Loucy (cell line): Measurements from ENCODE around the gene MYO7B.
"Not testable (repeated sequence)": the region's sequence is repeated elsewhere in the genome, so short reads cannot be mapped to it uniquely, and the experiment has no call there.

ENCODE experiments used
- H2AFZ ChIP-seq: fragments of 200-600 bp; sonication (generic); 2 replicates; pipeline ENCODE4 v1.6.0; 2016; ENCODE audit warnings: antibody characterized with exemption, mild to moderate bottlenecking, low read length, moderate library complexity
- H3F3A ChIP-seq: fragments of 200-600 bp; 2 replicates; pipeline ENCODE4 v1.6.0; 2016; ENCODE audit warnings: antibody characterized with exemption, low read depth, mild to moderate bottlenecking
- H3K27me3 ChIP-seq: fragments of 200-600 bp; sonication (generic); 2 replicates; pipeline ENCODE4 v1.6.1; 2014; ENCODE audit warnings: low read length, mild to moderate bottlenecking; ENCODE audit not compliant: insufficient read depth, poor library complexity, severe bottlenecking
- H3K36me3 ChIP-seq: fragments of 200-600 bp; sonication (generic); 2 replicates; pipeline ENCODE4 v1.6.1; 2016; ENCODE audit warnings: low read length; ENCODE audit not compliant: insufficient read depth
- H3K4me1 ChIP-seq: fragments of 200-600 bp; sonication (generic); 2 replicates; pipeline ENCODE4 v1.5.1; 2014; ENCODE audit warnings: low read length, mild to moderate bottlenecking; ENCODE audit not compliant: insufficient read depth, poor library complexity, severe bottlenecking
- H3K4me2 ChIP-seq: fragments of 200-600 bp; sonication (generic); 2 replicates; pipeline ENCODE4 v1.6.0; 2014; ENCODE audit warnings: antibody characterized with exemption, low read length, low read depth, mild to moderate bottlenecking; ENCODE audit not compliant: poor library complexity, severe bottlenecking
- H3K4me3 ChIP-seq: fragments of 200-600 bp; sonication (generic); 2 replicates; pipeline ENCODE4 v1.5.1; 2014; ENCODE audit warnings: low read length, mild to moderate bottlenecking, mixed read lengths; ENCODE audit not compliant: poor library complexity, severe bottlenecking
- H3K79me2 ChIP-seq: fragments of 200-600 bp; sonication (generic); 2 replicates; pipeline ENCODE4 v1.6.1; 2014; ENCODE audit warnings: low read length; ENCODE audit not compliant: insufficient read depth
- H3K9ac ChIP-seq: fragments of 200-600 bp; sonication (generic); 2 replicates; pipeline ENCODE4 v1.6.0; 2014; ENCODE audit warnings: mild to moderate bottlenecking, low read depth, low read length, moderate library complexity; ENCODE audit not compliant: poor library complexity, severe bottlenecking
- H3K9me2 ChIP-seq: fragments of 200-600 bp; sonication (generic); replicated peaks from 2 replicates; pipeline ENCODE4 v1.6.1; 2016; ENCODE audit warnings: low read depth, low read length, mixed read lengths
- H3K9me3 ChIP-seq: fragments of 200-600 bp; sonication (generic); 2 replicates; pipeline ENCODE4 v1.6.1; 2014; ENCODE audit warnings: mild to moderate bottlenecking, antibody characterized with exemption, low read length, low read depth; ENCODE audit not compliant: insufficient read depth
- H4K20me1 ChIP-seq: fragments of 200-600 bp; sonication (generic); 2 replicates; pipeline ENCODE4 v1.6.0; 2014; ENCODE audit warnings: antibody characterized with exemption, low read length, mild to moderate bottlenecking; ENCODE audit not compliant: insufficient read depth, poor library complexity, severe bottlenecking
- CTCF ChIP-seq: fragments of 200-600 bp; sonication (generic); conservative IDR thresholded peaks from 2 replicates; pipeline ENCODE4 v1.5.1; 2014; ENCODE audit warnings: mild to moderate bottlenecking, antibody characterized with exemption, low read length
- EZH2phosphoT487 ChIP-seq: fragments of 200-600 bp; IDR thresholded peaks from 2 replicates; pipeline ENCODE4 v1.6.1; 2018; ENCODE audit warnings: antibody characterized with exemption, mild to moderate bottlenecking, moderate library complexity, borderline replicate concordance

The MYO7B gene

GRCh38 chr2:127542231-127542630, 6.7 kb downstream of the MYO7B start:
- no peaks in the 10 kb centered on the region for H4K20me1 ChIP-seq

GRCh38 chr2:127543013-127543501, 7.6 kb downstream of the MYO7B start:
- not testable (repeated sequence) for H3K4me3 ChIP-seq, H4K20me1 ChIP-seq, H2AFZ ChIP-seq, H3K9me3 ChIP-seq, H3K4me2 ChIP-seq, H3F3A ChIP-seq, H3K9ac ChIP-seq, H3K4me1 ChIP-seq, H3K79me2 ChIP-seq, H3K27me3 ChIP-seq, H3K36me3 ChIP-seq, H3K9me2 ChIP-seq

More at GRCh38 chr2:127542231-127542630, 6.7 kb downstream of the MYO7B start:
- H2AFZ ChIP-seq: no peak overlapping the region
- TF ChIP-seq CTCF (no peak), EZH2phosphoT487 (no peak)
- H3K9me2 ChIP-seq: no peaks in the 10 kb centered on the region
- H3F3A ChIP-seq: no peaks in the 10 kb centered on the region
- H3K4me2 ChIP-seq: no peak overlapping the region
- no peaks in the 10 kb centered on the region for H3K4me1 ChIP-seq
- H3K9ac ChIP-seq: no peak overlapping the region
- no peaks in the 10 kb centered on the region for H3K27me3 ChIP-seq
- no peaks in the 10 kb centered on the region for H3K9me3 ChIP-seq
- no peak overlapping the region for H3K4me3 ChIP-seq
- H3K79me2 ChIP-seq: no peaks in the 10 kb centered on the region
- no peaks in the 10 kb centered on the region for H3K36me3 ChIP-seq

- no peaks in the 10 kb centered on the region for H3K9me2 ChIP-seq
- H3K27me3 ChIP-seq: no peaks in the 10 kb centered on the region
- no peaks in the 10 kb centered on the region for H3K79me2 ChIP-seq
- H3K36me3 ChIP-seq: no peaks in the 10 kb centered on the region
- H3K4me1 ChIP-seq: no peaks in the 10 kb centered on the region
- H3K9me3 ChIP-seq: no peaks in the 10 kb centered on the region
- H4K20me1 ChIP-seq: no peaks in the 10 kb centered on the region
- no peaks in the 10 kb centered on the region for H3F3A ChIP-seq
- H3K9ac ChIP-seq: no peak overlapping the region
- H3K4me2 ChIP-seq: no peak overlapping the region
- no peak overlapping the region for H3K4me3 ChIP-seq
- TF ChIP-seq EZH2phosphoT487: no peak
- no peak for TF ChIP-seq CTCF
- H2AFZ ChIP-seq: no peak overlapping the region
Observed at GRCh38 chr2:127545189-127545588, 9.7 kb downstream of the MYO7B start.

- Histone ChIP-seq H2AFZ (no peak overlapping the region), H3K79me2 (no peaks in the 10 kb centered on the region), H3K4me2 (no peak overlapping the region), H3K4me1 (no peaks in the 10 kb centered on the region), H3K9ac (no peak overlapping the region), H3K27me3 (no peaks in the 10 kb centered on the region), H4K20me1 (no peaks in the 10 kb centered on the region), H3K9me2 (no peaks in the 10 kb centered on the region), H3K9me3 (no peaks in the 10 kb centered on the region), H3K36me3 (no peaks in the 10 kb centered on the region), H3K4me3 (no peak overlapping the region), H3F3A (no peaks in the 10 kb centered on the region)
- TF ChIP-seq CTCF: no peak
- no peak for TF ChIP-seq EZH2phosphoT487
Observed at GRCh38 chr2:127545796-127546195, 10.3 kb downstream of the MYO7B start.
